H1 (cell line): ENCODE measurements around the gene GLUD1. TPM values are rescaled to one million over a fixed set of nuclear protein-coding genes. Genes with fewer than 3 reads are reported as not detected.

ENCODE experiments used
- EP300 ChIP-seq, 2 experiments: IDR thresholded peaks; 1 replicate in 1 of 2; 2 replicates in 1 of 2; pipeline ENCODE4 v1.6.1; 2011 to 2012; ENCODE audit warnings: low read depth in 2 of 2, low read length in 2 of 2, mild to moderate bottlenecking in 2 of 2, borderline replicate concordance in 1 of 2, inconsistent platforms in 1 of 2, moderate library complexity in 1 of 2
- KDM5A ChIP-seq: fragments of 200-600 bp; IDR thresholded peaks from 2 replicates; pipeline ENCODE4 v1.7.1; 2012; ENCODE audit warnings: mild to moderate bottlenecking, low read length, inconsistent platforms, mixed read lengths
- MAFK ChIP-seq: IDR thresholded peaks from 2 replicates; pipeline ENCODE4 v1.6.1; 2012; ENCODE audit warnings: low read depth, mild to moderate bottlenecking, improper control_type of control experiment, low read length
- RAD21 ChIP-seq, 2 experiments: IDR thresholded peaks in 1 of 2; conservative IDR thresholded peaks in 1 of 2; 2 replicates each; pipeline ENCODE4 v1.6.1; 2011; ENCODE audit warnings: low read depth in 2 of 2, low read length in 2 of 2, improper control_type of control experiment in 1 of 2, inconsistent platforms in 1 of 2, mild to moderate bottlenecking in 1 of 2, moderate library complexity in 1 of 2
- RBBP5 ChIP-seq: IDR thresholded peaks from 2 replicates; pipeline ENCODE4 v1.7.1; 2012; ENCODE audit warnings: low read depth, mild to moderate bottlenecking, inconsistent platforms, low read length, moderate library complexity, borderline replicate concordance
- TAF1 ChIP-seq: IDR thresholded peaks from 2 replicates; pipeline ENCODE4 v1.6.1; 2011; ENCODE audit warnings: mild to moderate bottlenecking, low read depth, low read length
- TBP ChIP-seq: IDR thresholded peaks from 2 replicates; pipeline ENCODE4 v1.6.1; 2011; ENCODE audit warnings: low read depth, low read length, improper control_type of control experiment
- TEAD4 ChIP-seq: IDR thresholded peaks from 2 replicates; pipeline ENCODE4 v1.6.1; 2012; ENCODE audit warnings: low read depth, low read length, inconsistent platforms, mixed read lengths
- polyA plus RNA-seq, 7 experiments: library from polyadenylated mRNA; depleted of rRNA in 3 of 7; stranded (reverse) in 5 of 7; unstranded in 2 of 7; fragments of >200 nt in 5 of 7; fragments of 200-250 nt in 2 of 7; gene quantifications; 1 replicate in 5 of 7; 2 replicates in 1 of 7; 4 replicates in 1 of 7; pipeline versions ENCODE4 v1.2.1 to v1.2.3, GENCODE V29; 2011 to 2013; ENCODE audit warnings: missing spikeins in 2 of 7, mixed read lengths in 2 of 7
- total RNA-seq: library from RNA; stranded (reverse); fragmentation: NEBNext Ultra II Directional; extraction: Animal tissue kit (Norgen Biotek cat#: 25700); gene quantifications from 2 replicates; pipeline ENCODE4 v1.2.1, GENCODE V29; 2021
- TF ChIP-seq, protein P1 (sequence below): fragments of 300-600 bp; sonication (generic); IDR thresholded peaks from 2 replicates; pipeline ENCODE4 v1.7.1; 2012; ENCODE audit warnings: low read length, moderate library complexity, mild to moderate bottlenecking, inconsistent platforms; ENCODE audit not compliant: insufficient replicate concordance
- TF ChIP-seq, protein P2 (sequence below): IDR thresholded peaks from 2 replicates; pipeline ENCODE4 v1.6.1; 2012; ENCODE audit warnings: inconsistent platforms

Gene GLUD1
- total and polyA plus RNA-seq, 2 of the 8 experiments (the other 6 are each of a cell fraction or from before 2014, with no cell fraction given): 41.0 to 96.2 TPM

DNA sequence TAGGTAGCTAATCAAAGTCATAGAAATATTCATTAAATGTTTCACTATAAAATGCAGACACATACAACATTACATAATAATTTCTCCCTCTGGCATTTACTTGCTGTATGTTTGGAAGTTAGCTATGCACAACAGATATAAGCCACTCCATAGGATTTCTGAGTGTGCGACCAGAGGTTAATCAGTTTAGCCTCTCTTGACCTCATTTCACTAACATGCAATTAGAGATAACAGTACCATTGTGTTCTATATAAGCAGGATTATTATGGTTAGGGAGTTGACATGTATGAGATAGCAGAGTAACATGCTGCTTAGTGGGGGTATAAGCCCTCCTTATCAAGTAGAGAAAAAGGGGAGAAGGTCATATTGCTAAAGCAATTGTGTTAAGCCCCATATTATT lies 26.4 kb downstream of the GLUD1 start (continued):
- TF ChIP-seq, protein P1, sequence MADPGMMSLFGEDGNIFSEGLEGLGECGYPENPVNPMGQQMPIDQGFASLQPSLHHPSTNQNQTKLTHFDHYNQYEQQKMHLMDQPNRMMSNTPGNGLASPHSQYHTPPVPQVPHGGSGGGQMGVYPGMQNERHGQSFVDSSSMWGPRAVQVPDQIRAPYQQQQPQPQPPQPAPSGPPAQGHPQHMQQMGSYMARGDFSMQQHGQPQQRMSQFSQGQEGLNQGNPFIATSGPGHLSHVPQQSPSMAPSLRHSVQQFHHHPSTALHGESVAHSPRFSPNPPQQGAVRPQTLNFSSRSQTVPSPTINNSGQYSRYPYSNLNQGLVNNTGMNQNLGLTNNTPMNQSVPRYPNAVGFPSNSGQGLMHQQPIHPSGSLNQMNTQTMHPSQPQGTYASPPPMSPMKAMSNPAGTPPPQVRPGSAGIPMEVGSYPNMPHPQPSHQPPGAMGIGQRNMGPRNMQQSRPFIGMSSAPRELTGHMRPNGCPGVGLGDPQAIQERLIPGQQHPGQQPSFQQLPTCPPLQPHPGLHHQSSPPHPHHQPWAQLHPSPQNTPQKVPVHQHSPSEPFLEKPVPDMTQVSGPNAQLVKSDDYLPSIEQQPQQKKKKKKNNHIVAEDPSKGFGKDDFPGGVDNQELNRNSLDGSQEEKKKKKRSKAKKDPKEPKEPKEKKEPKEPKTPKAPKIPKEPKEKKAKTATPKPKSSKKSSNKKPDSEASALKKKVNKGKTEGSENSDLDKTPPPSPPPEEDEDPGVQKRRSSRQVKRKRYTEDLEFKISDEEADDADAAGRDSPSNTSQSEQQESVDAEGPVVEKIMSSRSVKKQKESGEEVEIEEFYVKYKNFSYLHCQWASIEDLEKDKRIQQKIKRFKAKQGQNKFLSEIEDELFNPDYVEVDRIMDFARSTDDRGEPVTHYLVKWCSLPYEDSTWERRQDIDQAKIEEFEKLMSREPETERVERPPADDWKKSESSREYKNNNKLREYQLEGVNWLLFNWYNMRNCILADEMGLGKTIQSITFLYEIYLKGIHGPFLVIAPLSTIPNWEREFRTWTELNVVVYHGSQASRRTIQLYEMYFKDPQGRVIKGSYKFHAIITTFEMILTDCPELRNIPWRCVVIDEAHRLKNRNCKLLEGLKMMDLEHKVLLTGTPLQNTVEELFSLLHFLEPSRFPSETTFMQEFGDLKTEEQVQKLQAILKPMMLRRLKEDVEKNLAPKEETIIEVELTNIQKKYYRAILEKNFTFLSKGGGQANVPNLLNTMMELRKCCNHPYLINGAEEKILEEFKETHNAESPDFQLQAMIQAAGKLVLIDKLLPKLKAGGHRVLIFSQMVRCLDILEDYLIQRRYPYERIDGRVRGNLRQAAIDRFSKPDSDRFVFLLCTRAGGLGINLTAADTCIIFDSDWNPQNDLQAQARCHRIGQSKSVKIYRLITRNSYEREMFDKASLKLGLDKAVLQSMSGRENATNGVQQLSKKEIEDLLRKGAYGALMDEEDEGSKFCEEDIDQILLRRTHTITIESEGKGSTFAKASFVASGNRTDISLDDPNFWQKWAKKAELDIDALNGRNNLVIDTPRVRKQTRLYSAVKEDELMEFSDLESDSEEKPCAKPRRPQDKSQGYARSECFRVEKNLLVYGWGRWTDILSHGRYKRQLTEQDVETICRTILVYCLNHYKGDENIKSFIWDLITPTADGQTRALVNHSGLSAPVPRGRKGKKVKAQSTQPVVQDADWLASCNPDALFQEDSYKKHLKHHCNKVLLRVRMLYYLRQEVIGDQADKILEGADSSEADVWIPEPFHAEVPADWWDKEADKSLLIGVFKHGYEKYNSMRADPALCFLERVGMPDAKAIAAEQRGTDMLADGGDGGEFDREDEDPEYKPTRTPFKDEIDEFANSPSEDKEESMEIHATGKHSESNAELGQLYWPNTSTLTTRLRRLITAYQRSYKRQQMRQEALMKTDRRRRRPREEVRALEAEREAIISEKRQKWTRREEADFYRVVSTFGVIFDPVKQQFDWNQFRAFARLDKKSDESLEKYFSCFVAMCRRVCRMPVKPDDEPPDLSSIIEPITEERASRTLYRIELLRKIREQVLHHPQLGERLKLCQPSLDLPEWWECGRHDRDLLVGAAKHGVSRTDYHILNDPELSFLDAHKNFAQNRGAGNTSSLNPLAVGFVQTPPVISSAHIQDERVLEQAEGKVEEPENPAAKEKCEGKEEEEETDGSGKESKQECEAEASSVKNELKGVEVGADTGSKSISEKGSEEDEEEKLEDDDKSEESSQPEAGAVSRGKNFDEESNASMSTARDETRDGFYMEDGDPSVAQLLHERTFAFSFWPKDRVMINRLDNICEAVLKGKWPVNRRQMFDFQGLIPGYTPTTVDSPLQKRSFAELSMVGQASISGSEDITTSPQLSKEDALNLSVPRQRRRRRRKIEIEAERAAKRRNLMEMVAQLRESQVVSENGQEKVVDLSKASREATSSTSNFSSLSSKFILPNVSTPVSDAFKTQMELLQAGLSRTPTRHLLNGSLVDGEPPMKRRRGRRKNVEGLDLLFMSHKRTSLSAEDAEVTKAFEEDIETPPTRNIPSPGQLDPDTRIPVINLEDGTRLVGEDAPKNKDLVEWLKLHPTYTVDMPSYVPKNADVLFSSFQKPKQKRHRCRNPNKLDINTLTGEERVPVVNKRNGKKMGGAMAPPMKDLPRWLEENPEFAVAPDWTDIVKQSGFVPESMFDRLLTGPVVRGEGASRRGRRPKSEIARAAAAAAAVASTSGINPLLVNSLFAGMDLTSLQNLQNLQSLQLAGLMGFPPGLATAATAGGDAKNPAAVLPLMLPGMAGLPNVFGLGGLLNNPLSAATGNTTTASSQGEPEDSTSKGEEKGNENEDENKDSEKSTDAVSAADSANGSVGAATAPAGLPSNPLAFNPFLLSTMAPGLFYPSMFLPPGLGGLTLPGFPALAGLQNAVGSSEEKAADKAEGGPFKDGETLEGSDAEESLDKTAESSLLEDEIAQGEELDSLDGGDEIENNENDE: no peak
- TF ChIP-seq RBBP5: no peak
- no peak for TF ChIP-seq KDM5A
- no peak for TF ChIP-seq TAF1
- TF ChIP-seq, protein P2, sequence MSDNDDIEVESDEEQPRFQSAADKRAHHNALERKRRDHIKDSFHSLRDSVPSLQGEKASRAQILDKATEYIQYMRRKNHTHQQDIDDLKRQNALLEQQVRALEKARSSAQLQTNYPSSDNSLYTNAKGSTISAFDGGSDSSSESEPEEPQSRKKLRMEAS: no peak
- TF ChIP-seq TEAD4: no peak
- TF ChIP-seq TBP: no peak
- no peak for TF ChIP-seq MAFK
- no peak for TF ChIP-seq EP300 (IDR thresholded peaks at IDR 0.05; ENCODE audit: borderline replicate concordance in 1 of 2, low read depth in 2 of 2, low read length in 2 of 2)
- no peak for TF ChIP-seq RAD21 (IDR thresholded peaks at IDR 0.05 in 1 of 2, conservative IDR thresholded peaks at IDR 0.05 in 1 of 2; ENCODE audit: low read depth in 2 of 2, low read length in 2 of 2)
